Suprapubic skin (tissue), 4 donors: ENCODE data around the gene HPSE2.

Source experiments
- CTCF ChIP-seq, 2 donors: fragments of 200-600 bp in 1 of 2; fragments of 450-650 bp in 1 of 2; sonication (generic) in 1 of 2; IDR thresholded peaks; one replicate each; pipeline ENCODE4 v1.5.1; 2016 to 2019; ENCODE audit warnings: antibody characterized with exemption in 2 of 2, mild to moderate bottlenecking in 1 of 2, moderate library complexity in 1 of 2
- EP300 ChIP-seq: sonication (generic); formaldehyde crosslinking; IDR thresholded peaks from one replicate; pipeline ENCODE4 v1.6.1; 2017; ENCODE audit warnings: antibody characterized with exemption
- POLR2A ChIP-seq, 2 donors: fragments of 450-650 bp; IDR thresholded peaks; one replicate each; pipeline ENCODE4 v1.6.1; 2017; ENCODE audit warnings: antibody characterized with exemption in 2 of 2, mild to moderate bottlenecking in 2 of 2, moderate library complexity in 2 of 2
- POLR2AphosphoS5 ChIP-seq, 3 donors: sonication (generic); formaldehyde crosslinking; IDR thresholded peaks; one replicate each; pipeline ENCODE4 v1.6.1; 2017; ENCODE audit warnings: antibody characterized with exemption in 3 of 3

GRCh38 chr10:99125879-99126278 is 109.8 kb downstream of the HPSE2 start:
- no peak for TF ChIP-seq CTCF (IDR thresholded peaks at IDR 0.05)
- TF ChIP-seq POLR2A (IDR thresholded peaks at IDR 0.05): no peak
- no peak for TF ChIP-seq EP300
- TF ChIP-seq POLR2AphosphoS5 (IDR thresholded peaks at IDR 0.05): no peak
